HEK293T (cell line): ENCODE data around the gene TMCC3.

Experiments
- CTCF ChIA-PET: fragments of 350-600 bp; formaldehyde crosslinking; extraction: SDS; loops from one replicate; lab custom pipeline; 2021; ENCODE audit warnings: antibody characterized with exemption, inconsistent platforms; lab: Yijun Ruan, JAX
- POLR2A ChIA-PET: fragments of 350-600 bp; formaldehyde crosslinking; extraction: SDS; loops from one replicate; lab custom pipeline; 2020; ENCODE audit warnings: antibody characterized with exemption, inconsistent platforms; lab: Yijun Ruan, JAX
- DNase-seq: peaks from one replicate; pipeline ENCODE4 v3.0.0; 2012; ENCODE audit warnings: mixed read lengths; ENCODE audit errors: extremely low spot score
- ARNT ChIP-seq: fragments of 450-650 bp; IDR thresholded peaks from 2 replicates; pipeline ENCODE4 v1.6.1; 2017; ENCODE audit warnings: mild to moderate bottlenecking
- BHLHE40 ChIP-seq: fragments of 450-650 bp; IDR thresholded peaks from 2 replicates; pipeline ENCODE4 v1.6.1; 2016; ENCODE audit warnings: mild to moderate bottlenecking, moderate library complexity, borderline replicate concordance
- CTBP1 ChIP-seq: fragments of 450-650 bp; IDR thresholded peaks from 2 replicates; pipeline ENCODE4 v1.6.1; 2016; ENCODE audit warnings: borderline replicate concordance
- ELF4 ChIP-seq: fragments of 450-650 bp; IDR thresholded peaks from 2 replicates; pipeline ENCODE4 v1.6.1; 2017; ENCODE audit warnings: antibody characterized with exemption
- FOXA1 ChIP-seq: fragments of 450-650 bp; IDR thresholded peaks from 2 replicates; pipeline ENCODE4 v1.6.1; 2016; ENCODE audit warnings: mild to moderate bottlenecking
- FOXK2 ChIP-seq: fragments of 450-650 bp; IDR thresholded peaks from 2 replicates; pipeline ENCODE4 v1.6.1; 2016; ENCODE audit warnings: mild to moderate bottlenecking
- FOXM1 ChIP-seq: fragments of 450-650 bp; IDR thresholded peaks from 2 replicates; pipeline ENCODE4 v1.6.1; 2017; ENCODE audit warnings: mild to moderate bottlenecking, borderline replicate concordance
- HDGF ChIP-seq: fragments of 450-650 bp; IDR thresholded peaks from 2 replicates; pipeline ENCODE4 v1.6.1; 2017; ENCODE audit warnings: antibody characterized with exemption, borderline replicate concordance
- L3MBTL2 ChIP-seq: fragments of 450-650 bp; conservative IDR thresholded peaks from 2 replicates; pipeline ENCODE4 v1.6.1; 2016; ENCODE audit warnings: mild to moderate bottlenecking
- LEF1 ChIP-seq: fragments of 450-650 bp; IDR thresholded peaks from 2 replicates; pipeline ENCODE4 v1.6.1; 2017; ENCODE audit warnings: mild to moderate bottlenecking, borderline replicate concordance
- NFRKB ChIP-seq: fragments of 450-650 bp; IDR thresholded peaks from 2 replicates; pipeline ENCODE4 v1.6.1; 2016; ENCODE audit warnings: mild to moderate bottlenecking, moderate library complexity
- PKNOX1 ChIP-seq: fragments of 450-650 bp; IDR thresholded peaks from 2 replicates; pipeline ENCODE4 v1.6.1; 2016
- SP1 ChIP-seq: fragments of 450-650 bp; IDR thresholded peaks from 2 replicates; pipeline ENCODE4 v1.6.1; 2017
- SUZ12 ChIP-seq: fragments of 450-650 bp; IDR thresholded peaks from 2 replicates; pipeline ENCODE4 v1.6.1; 2016; ENCODE audit warnings: mild to moderate bottlenecking
- TARDBP ChIP-seq: fragments of 450-650 bp; IDR thresholded peaks from 2 replicates; pipeline ENCODE4 v1.6.1; 2016
- ZNF384 ChIP-seq: fragments of 450-650 bp; IDR thresholded peaks from 2 replicates; pipeline ENCODE4 v1.6.1; 2016

The TMCC3 gene

GRCh38 chr12:94575645-94576403 is 74.5 kb downstream of the TMCC3 start:
- CTCF ChIA-PET, result interaction anchor here (0.6 to 0.8 kb wide), 2 partner anchors 15 to 219 kb away, joined by 3 to 5 read pairs; no protein-coding TSS in a partner anchor
- DNase-seq, result no peak
- TF ChIP-seq FOXM1 (no peak), BHLHE40 (no peak), FOXK2 (no peak), NFRKB (no peak), PKNOX1 (no peak), ARNT (no peak)
- POLR2A ChIA-PET, result no interaction called here

- ChIA-PET CTCF (interaction anchor here (0.6 kb wide), 1 partner anchor 218 kb away, joined by 3 read pairs; no protein-coding TSS in a partner anchor), POLR2A (no interaction called here)
- DNase-seq, result no peak
- TF ChIP-seq SUZ12 (no peak), NFRKB (no peak), TARDBP (no peak), BHLHE40 (no peak), L3MBTL2 (no peak), ELF4 (no peak), HDGF (no peak), PKNOX1 (no peak), ARNT (no peak), SP1 (no peak), LEF1 (no peak), ZNF384 (no peak), FOXA1 (no peak), FOXK2 (no peak)
Observed at GRCh38 chr12:94575024-94575423, 75.3 kb downstream of the TMCC3 start.

- CTCF ChIA-PET, result no interaction called here
- TF ChIP-seq FOXK2, result no peak
- POLR2A ChIA-PET, result no interaction called here
- no peak for DNase-seq
Observed at GRCh38 chr12:94571556-94571955, 78.8 kb downstream of the TMCC3 start.

GRCh38 chr12:94570161-94570560 is 80.2 kb downstream of the TMCC3 start:
- no peak for DNase-seq
- CTCF ChIA-PET, result no interaction called here
- POLR2A ChIA-PET, result no interaction called here
- TF ChIP-seq PKNOX1, result no peak
- TF ChIP-seq HDGF, result no peak
- TF ChIP-seq SP1, result no peak
- no peak for TF ChIP-seq LEF1
- TF ChIP-seq NFRKB, result no peak
- TF ChIP-seq ZNF384, result no peak
- no peak for TF ChIP-seq TARDBP
- no peak for TF ChIP-seq L3MBTL2
- TF ChIP-seq SUZ12, result no peak
- TF ChIP-seq ELF4, result no peak
- no peak for TF ChIP-seq FOXM1
- no peak for TF ChIP-seq ARNT
- TF ChIP-seq FOXA1, result no peak
- TF ChIP-seq BHLHE40, result no peak
- no peak for TF ChIP-seq CTBP1
- TF ChIP-seq FOXK2, result no peak

- no peak for DNase-seq
- CTCF ChIA-PET, result no interaction called here
- POLR2A ChIA-PET, result no interaction called here
- TF ChIP-seq NFRKB (no peak), FOXM1 (no peak), ARNT (no peak), SUZ12 (no peak)
Observed at GRCh38 chr12:94567761-94568160, 82.6 kb downstream of the TMCC3 start.

- no peak for DNase-seq
- TF ChIP-seq L3MBTL2 (no peak), ZNF384 (no peak), CTBP1 (no peak)
- POLR2A ChIA-PET, result no interaction called here
- CTCF ChIA-PET, result no interaction called here
Observed at GRCh38 chr12:94566345-94566744, 84.0 kb downstream of the TMCC3 start.

- CTCF ChIA-PET, result no interaction called here
- TF ChIP-seq SUZ12, result no peak
- no peak for TF ChIP-seq NFRKB
- TF ChIP-seq FOXM1, result no peak
- no peak for TF ChIP-seq L3MBTL2
- no peak for TF ChIP-seq HDGF
- TF ChIP-seq CTBP1, result no peak
- POLR2A ChIA-PET, result no interaction called here
- DNase-seq, result no peak
Observed at GRCh38 chr12:94565683-94566082, 84.7 kb downstream of the TMCC3 start.
